ENCODE data around the gene TBL1XR1.

DNA sequence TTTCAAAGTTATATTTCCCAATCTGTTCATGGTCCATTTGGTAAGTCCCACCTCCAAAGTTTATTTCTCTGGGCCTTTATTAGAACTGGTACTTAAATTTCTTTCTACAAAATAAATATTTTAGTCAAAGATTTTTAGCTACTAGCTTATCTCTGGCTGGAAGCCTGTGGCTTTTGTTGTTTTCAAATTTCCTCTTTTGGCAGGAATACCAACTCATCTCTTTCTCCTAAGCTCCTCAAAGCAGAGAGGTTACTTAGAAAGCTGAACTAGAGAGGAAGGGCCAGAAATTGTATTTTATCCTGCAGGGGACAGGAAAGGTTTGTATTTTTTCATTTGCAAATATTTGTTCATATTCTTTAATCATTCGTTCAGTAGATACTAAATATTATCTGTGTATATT, 227.8 kb downstream of the TBL1XR1 start:
- TF ChIP-seq JUN (IDR thresholded peaks at IDR 0.05; ENCODE audit: borderline replicate concordance, insufficient read depth, insufficient read length, low read depth) = no peak
- TF ChIP-seq POLR2AphosphoS5 (IDR thresholded peaks at IDR 0.05; ENCODE audit: insufficient read depth, low read depth, low read length) = no peak
- TF ChIP-seq, protein P1, sequence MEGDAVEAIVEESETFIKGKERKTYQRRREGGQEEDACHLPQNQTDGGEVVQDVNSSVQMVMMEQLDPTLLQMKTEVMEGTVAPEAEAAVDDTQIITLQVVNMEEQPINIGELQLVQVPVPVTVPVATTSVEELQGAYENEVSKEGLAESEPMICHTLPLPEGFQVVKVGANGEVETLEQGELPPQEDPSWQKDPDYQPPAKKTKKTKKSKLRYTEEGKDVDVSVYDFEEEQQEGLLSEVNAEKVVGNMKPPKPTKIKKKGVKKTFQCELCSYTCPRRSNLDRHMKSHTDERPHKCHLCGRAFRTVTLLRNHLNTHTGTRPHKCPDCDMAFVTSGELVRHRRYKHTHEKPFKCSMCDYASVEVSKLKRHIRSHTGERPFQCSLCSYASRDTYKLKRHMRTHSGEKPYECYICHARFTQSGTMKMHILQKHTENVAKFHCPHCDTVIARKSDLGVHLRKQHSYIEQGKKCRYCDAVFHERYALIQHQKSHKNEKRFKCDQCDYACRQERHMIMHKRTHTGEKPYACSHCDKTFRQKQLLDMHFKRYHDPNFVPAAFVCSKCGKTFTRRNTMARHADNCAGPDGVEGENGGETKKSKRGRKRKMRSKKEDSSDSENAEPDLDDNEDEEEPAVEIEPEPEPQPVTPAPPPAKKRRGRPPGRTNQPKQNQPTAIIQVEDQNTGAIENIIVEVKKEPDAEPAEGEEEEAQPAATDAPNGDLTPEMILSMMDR (IDR thresholded peaks at IDR 0.05; ENCODE audit: extremely low read depth in 1 of 2, insufficient read depth in 1 of 2, low read depth in 1 of 2, low read length in 2 of 2) = no peak

All from endothelial cell of umbilical vein (primary cell).